Hepatocyte (in vitro differentiated cells): ENCODE results near the gene FIBCD1.

Experiments
- EZH2 ChIP-seq: fragments of 200-600 bp; sonication (generic); IDR thresholded peaks from 2 replicates; pipeline ENCODE4 v1.6.1; 2016; ENCODE audit warnings: antibody characterized with exemption, mild to moderate bottlenecking, borderline replicate concordance
- EZH2phosphoT487 ChIP-seq: fragments of 200-600 bp; sonication (generic); IDR thresholded peaks from one replicate; pipeline ENCODE4 v1.6.1; 2018; ENCODE audit warnings: antibody characterized with exemption, mild to moderate bottlenecking, low read depth, moderate library complexity; ENCODE audit not compliant: unreplicated experiment, severe bottlenecking
- TF ChIP-seq, protein P1 (sequence below): fragments of 200-600 bp; sonication (generic); IDR thresholded peaks from 2 replicates; pipeline ENCODE4 v1.5.1; 2016; ENCODE audit warnings: antibody characterized with exemption, mild to moderate bottlenecking; ENCODE audit not compliant: poor library complexity

- TF ChIP-seq, protein P1, sequence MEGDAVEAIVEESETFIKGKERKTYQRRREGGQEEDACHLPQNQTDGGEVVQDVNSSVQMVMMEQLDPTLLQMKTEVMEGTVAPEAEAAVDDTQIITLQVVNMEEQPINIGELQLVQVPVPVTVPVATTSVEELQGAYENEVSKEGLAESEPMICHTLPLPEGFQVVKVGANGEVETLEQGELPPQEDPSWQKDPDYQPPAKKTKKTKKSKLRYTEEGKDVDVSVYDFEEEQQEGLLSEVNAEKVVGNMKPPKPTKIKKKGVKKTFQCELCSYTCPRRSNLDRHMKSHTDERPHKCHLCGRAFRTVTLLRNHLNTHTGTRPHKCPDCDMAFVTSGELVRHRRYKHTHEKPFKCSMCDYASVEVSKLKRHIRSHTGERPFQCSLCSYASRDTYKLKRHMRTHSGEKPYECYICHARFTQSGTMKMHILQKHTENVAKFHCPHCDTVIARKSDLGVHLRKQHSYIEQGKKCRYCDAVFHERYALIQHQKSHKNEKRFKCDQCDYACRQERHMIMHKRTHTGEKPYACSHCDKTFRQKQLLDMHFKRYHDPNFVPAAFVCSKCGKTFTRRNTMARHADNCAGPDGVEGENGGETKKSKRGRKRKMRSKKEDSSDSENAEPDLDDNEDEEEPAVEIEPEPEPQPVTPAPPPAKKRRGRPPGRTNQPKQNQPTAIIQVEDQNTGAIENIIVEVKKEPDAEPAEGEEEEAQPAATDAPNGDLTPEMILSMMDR = no peak
- TF ChIP-seq EZH2 (no peak), EZH2phosphoT487 (no peak)
Observed at GRCh38 chr9:130944510-130945058, 5.5 kb upstream of the FIBCD1 start.
